ENCODE data around the gene EIF4G2.

Gene EIF4G2

GRCh38 chr11:10797531-10797930 is 11.2 kb downstream of the EIF4G2 start:
- no peak overlapping the region for H3K4me3 ChIP-seq (replicated peaks; ENCODE audit: low read depth, low read length)
- no peak for TF ChIP-seq CTCF (IDR thresholded peaks at IDR 0.05; ENCODE audit: low read length, missing control alignments)
- DNase-seq (ENCODE audit: low read depth) = no peak

- TF ChIP-seq CTCF (IDR thresholded peaks at IDR 0.05; ENCODE audit: low read length, missing control alignments) = no peak
- DNase-seq (ENCODE audit: low read depth) = no peak
- H3K4me3 ChIP-seq (replicated peaks; ENCODE audit: low read depth, low read length) = no peak overlapping the region
Measured at GRCh38 chr11:10797001-10797400, 11.7 kb downstream of the EIF4G2 start.

- TF ChIP-seq CTCF (IDR thresholded peaks at IDR 0.05; ENCODE audit: low read length, missing control alignments) = no peak
- no peak for DNase-seq (ENCODE audit: low read depth)
- H3K4me3 ChIP-seq (replicated peaks; ENCODE audit: low read depth, low read length) = no peak overlapping the region
Measured at GRCh38 chr11:10796191-10796590, 12.5 kb downstream of the EIF4G2 start.

- TF ChIP-seq CTCF (IDR thresholded peaks at IDR 0.05; ENCODE audit: low read length, missing control alignments) = no peak
- no peak for DNase-seq (ENCODE audit: low read depth)
- no peak overlapping the region for H3K4me3 ChIP-seq (replicated peaks; ENCODE audit: low read depth, low read length)
Measured at GRCh38 chr11:10793470-10794255, 15.1 kb downstream of the EIF4G2 start.

GRCh38 chr11:10792385-10793068 is 16.2 kb downstream of the EIF4G2 start:
- DNase-seq (ENCODE audit: low read depth) = peak; percentile 76
- H3K4me3 ChIP-seq (replicated peaks; ENCODE audit: low read depth, low read length) = no peak overlapping the region
- peak; percentile 88 for TF ChIP-seq CTCF (IDR thresholded peaks at IDR 0.05; ENCODE audit: low read length, missing control alignments)

GRCh38 chr11:10786451-10786850 is 22.3 kb downstream of the EIF4G2 start:
- DNase-seq (ENCODE audit: low read depth) = no peak
- TF ChIP-seq CTCF (IDR thresholded peaks at IDR 0.05; ENCODE audit: low read length, missing control alignments) = no peak
- no peak overlapping the region for H3K4me3 ChIP-seq (replicated peaks; ENCODE audit: low read depth, low read length)
